ENCODE results near the gene SPOCK2.
"Not testable (repeated sequence)": the region's sequence is repeated elsewhere in the genome, so short reads cannot be mapped to it uniquely, and the experiment has no call there.

The SPOCK2 gene

GRCh38 chr10:72034040-72034499 lies 54.3 kb downstream of the SPOCK2 start:
- no peak for DNase-seq (ENCODE audit: low read depth in 1 of 2, low spot score in 1 of 2)

GRCh38 chr10:72032409-72033162 lies 55.8 kb downstream of the SPOCK2 start:
- not testable (repeated sequence) for DNase-seq (ENCODE audit: low read depth in 1 of 2, low spot score in 1 of 2)

GRCh38 chr10:72031706-72032105 lies 56.6 kb downstream of the SPOCK2 start:
- no peak for DNase-seq (ENCODE audit: low read depth in 1 of 2, low spot score in 1 of 2)

GRCh38 chr10:72030762-72031543 lies 57.4 kb downstream of the SPOCK2 start:
- no peak for DNase-seq (ENCODE audit: low read depth in 1 of 2, low spot score in 1 of 2)

- DNase-seq (ENCODE audit: low read depth in 1 of 2, low spot score in 1 of 2), result no peak
Measured at GRCh38 chr10:72029414-72029813, 58.9 kb downstream of the SPOCK2 start.

GRCh38 chr10:72027498-72027897 lies 60.9 kb downstream of the SPOCK2 start:
- no peak for DNase-seq (ENCODE audit: low read depth in 1 of 2, low spot score in 1 of 2)

- DNase-seq (ENCODE audit: low read depth in 1 of 2, low spot score in 1 of 2), result no peak
Measured at GRCh38 chr10:72026278-72027111, 61.9 kb downstream of the SPOCK2 start.

GRCh38 chr10:72025832-72026231 lies 62.5 kb downstream of the SPOCK2 start:
- DNase-seq (ENCODE audit: low read depth in 1 of 2, low spot score in 1 of 2), result no peak

- no peak for DNase-seq (ENCODE audit: low read depth in 1 of 2, low spot score in 1 of 2)
Measured at GRCh38 chr10:72025400-72025799, 63.0 kb downstream of the SPOCK2 start.

- DNase-seq (ENCODE audit: low read depth in 1 of 2, low spot score in 1 of 2), result no peak
Measured at GRCh38 chr10:72024596-72024995, 63.8 kb downstream of the SPOCK2 start.

GRCh38 chr10:72022228-72022627 lies 66.1 kb downstream of the SPOCK2 start:
- no peak for DNase-seq (ENCODE audit: low read depth in 1 of 2, low spot score in 1 of 2)

GRCh38 chr10:72020914-72021809 lies 67.2 kb downstream of the SPOCK2 start:
- DNase-seq (ENCODE audit: low read depth in 1 of 2, low spot score in 1 of 2), result no peak

- DNase-seq (ENCODE audit: low read depth in 1 of 2, low spot score in 1 of 2), result no peak
Measured at GRCh38 chr10:72019085-72019876, 69.1 kb downstream of the SPOCK2 start.

GRCh38 chr10:72016608-72017300 lies 71.6 kb downstream of the SPOCK2 start:
- no peak for DNase-seq (ENCODE audit: low read depth in 1 of 2, low spot score in 1 of 2)

- DNase-seq (ENCODE audit: low read depth in 1 of 2, low spot score in 1 of 2), result no peak
Measured at GRCh38 chr10:72015841-72016240, 72.5 kb downstream of the SPOCK2 start.

- no peak for DNase-seq (ENCODE audit: low read depth in 1 of 2, low spot score in 1 of 2)
Measured at GRCh38 chr10:72014785-72015480, 73.4 kb downstream of the SPOCK2 start.

GRCh38 chr10:72014197-72014596 lies 74.2 kb downstream of the SPOCK2 start:
- no peak for DNase-seq (ENCODE audit: low read depth in 1 of 2, low spot score in 1 of 2)

GRCh38 chr10:72013202-72013945 lies 75.0 kb downstream of the SPOCK2 start:
- no peak for DNase-seq (ENCODE audit: low read depth in 1 of 2, low spot score in 1 of 2)
